SK-N-MC (cell line): ENCODE results near the gene ZNF521.

ENCODE experiments used
- EZH2 ChIP-seq: fragments of 200-600 bp; sonication (generic); IDR thresholded peaks from one replicate; pipeline ENCODE4 v1.6.1; 2017; ENCODE audit warnings: antibody characterized with exemption
- FOXP2 ChIP-seq: optimal IDR thresholded peaks from 2 replicates; pipeline ENCODE3; 2011; ENCODE audit warnings: mild to moderate bottlenecking, moderate library complexity; ENCODE audit not compliant: insufficient read depth; ENCODE audit errors: extremely low read length, control extremely low read depth
- POLR2AphosphoS5 ChIP-seq: IDR thresholded peaks from 2 replicates; pipeline ENCODE4 v1.6.1; 2012; ENCODE audit warnings: mild to moderate bottlenecking, low read depth, low read length, borderline replicate concordance

- TF ChIP-seq EZH2, result no peak
- no peak for TF ChIP-seq POLR2AphosphoS5
- TF ChIP-seq FOXP2, result no peak
Observed at GRCh38 chr18:25072205-25072604, 279.8 kb downstream of the ZNF521 start.
